Measurements from ENCODE around the gene P2RX3.

The P2RX3 gene

GRCh38 chr11:57310091-57310490 lies 28.1 kb upstream of the P2RX3 start:
- no peak for DNase-seq

- no peak for DNase-seq
These were observed 27.5 kb upstream of the P2RX3 start for GRCh38 chr11:57310630-57311086.

DNA sequence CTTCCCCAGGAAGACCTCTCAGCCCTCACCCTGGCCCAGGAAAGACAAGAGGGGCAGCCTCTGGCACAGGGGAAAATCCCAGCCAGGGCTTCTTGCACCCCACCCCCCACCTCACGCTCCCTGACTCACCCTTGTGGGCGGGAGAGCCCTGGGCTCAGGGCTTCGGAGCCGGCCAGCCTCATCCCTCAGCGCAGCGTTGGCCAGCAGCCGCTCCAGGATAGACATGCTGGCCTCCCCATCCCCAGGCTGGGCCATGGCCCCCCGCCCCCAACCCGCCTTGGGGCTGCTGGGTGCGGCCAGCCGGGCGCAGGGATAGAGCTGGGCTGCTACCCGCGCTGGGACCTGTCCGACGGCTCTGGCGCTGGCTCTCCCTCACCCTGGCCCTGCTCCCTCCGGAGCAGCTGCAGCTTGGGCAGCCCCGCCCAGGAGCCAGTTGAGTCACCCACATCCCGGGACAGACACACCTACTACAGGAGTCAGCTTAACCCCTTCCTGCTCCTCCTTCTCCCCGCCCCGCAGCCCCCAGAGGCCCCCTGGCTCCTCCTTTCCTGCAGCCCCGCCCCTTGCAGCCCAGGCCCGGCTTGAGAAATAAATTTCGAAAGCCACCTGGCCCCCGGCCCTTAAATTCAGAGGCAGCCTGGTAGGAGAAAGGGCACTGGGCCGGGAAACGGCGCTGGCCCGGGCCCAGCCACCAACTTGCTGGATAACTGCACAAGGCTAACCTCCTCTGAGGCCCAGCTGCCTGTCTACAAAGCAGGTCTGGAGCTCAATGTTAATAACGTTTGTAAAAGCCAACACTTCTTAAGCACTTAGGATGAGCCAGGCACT lies 26.8 kb upstream of the P2RX3 start:
- DNase-seq: no peak

GRCh38 chr11:57312511-57313021 lies 25.6 kb upstream of the P2RX3 start:
- no peak for DNase-seq

DNA sequence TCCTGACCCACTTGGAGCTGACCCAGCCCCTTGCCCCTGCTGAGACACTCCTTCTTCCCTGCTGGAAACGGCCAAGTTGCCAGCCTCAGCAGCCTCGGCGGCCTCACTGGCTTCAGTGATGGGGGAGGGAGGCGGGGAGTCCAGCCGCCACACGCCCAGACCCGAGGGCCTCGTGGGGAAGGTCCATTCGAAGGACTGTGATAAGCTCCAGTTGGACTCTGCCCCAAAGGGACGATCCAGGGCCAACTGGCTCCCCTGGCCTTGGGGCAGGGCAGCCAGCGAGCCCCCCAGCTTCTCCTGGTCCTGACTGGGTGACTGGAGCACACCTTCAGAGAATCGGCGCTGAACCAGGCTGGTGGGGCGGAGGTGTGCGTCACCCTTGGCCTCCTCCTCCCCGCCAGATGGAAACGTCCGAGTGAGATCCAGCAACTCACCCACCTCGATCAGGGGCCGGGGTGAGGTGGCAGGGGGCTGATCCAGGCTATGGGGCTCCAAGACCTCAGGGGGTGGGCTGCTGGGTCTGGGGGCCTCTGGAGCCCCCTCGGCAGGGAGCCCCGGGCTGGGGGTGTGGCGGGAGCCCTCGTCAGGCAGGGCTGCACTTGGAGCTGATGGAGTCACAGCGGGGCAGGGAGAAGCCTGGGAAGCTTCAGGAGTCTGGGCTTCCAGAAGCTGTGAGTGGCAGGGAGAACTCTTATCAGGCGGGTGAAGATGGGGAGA lies 24.9 kb upstream of the P2RX3 start:
- DNase-seq: no peak

DNA sequence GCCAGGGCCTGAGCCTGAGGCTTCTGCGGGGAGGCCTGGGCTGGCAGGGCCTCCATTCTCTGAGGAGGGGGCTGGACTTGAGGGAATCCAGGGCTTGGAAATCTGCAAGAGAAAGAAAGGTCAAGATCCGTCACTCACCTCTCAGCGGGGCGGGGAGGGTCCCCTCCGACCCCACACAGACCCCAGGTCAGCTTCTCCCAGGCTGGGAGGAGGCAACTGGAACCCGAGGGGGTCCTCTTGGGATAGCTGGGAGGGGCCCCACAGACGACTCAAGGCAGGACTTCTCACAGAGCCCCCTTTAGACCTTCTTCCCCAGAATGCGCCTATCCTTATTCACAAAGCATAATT lies 24.4 kb upstream of the P2RX3 start:
- no peak for DNase-seq

DNA sequence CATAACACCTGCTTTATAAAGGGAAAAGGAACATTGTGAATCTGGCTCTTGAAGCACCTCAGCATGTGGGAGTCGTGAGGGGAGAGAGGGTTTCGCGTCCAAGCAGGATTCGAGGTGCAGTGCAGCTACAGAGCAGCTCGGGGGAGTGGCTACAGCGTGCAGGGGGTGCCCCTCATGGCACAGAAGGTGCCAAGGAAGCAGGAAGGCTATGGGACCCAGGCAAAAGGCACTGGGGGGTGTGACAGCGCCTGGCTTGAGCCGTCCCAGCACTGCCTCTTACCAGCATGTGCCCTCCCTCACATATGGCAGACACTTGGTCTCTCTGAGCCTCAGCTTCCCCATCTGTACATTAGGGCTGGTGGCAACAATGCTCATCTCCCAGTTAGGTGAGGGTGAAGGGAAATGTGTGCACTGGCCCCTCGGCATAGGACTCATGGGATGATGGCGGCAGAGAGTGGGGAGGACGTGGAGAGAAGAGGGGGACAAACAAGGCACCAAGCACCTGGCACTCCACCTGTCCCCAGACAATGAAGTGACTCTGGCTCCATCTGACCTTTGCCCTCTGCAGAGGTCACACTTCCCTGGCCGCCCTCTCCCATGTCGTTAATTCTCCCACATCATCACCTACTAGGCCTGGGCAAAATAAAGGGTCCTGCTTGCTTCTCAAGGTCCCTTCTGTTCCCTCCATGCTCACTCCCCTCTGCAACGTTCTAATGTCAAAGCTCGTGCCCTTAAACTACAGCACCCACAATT lies 23.8 kb upstream of the P2RX3 start:
- no peak for DNase-seq

GRCh38 chr11:57315491-57315890 lies 22.7 kb upstream of the P2RX3 start:
- no peak for DNase-seq

DNA sequence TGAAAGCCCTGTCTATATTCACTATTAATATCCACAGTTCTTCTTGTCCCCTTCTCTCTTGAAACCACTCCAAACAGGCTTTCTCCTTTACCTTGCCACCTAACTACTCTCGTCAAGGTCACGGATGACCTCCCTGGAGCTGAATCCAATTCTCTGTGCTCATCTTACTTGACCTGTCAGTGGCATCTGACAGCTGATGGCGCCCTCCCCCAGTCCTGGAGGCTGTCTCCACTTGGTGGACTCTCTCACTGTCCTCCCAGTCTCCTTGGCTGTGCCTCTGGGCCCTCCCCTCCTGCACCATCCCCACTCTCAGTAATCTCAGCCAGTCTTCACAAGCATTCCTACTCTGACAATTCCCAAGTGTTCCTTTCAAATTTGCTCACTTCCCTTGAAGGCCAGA lies 22.1 kb upstream of the P2RX3 start:
- DNase-seq: no peak

DNA sequence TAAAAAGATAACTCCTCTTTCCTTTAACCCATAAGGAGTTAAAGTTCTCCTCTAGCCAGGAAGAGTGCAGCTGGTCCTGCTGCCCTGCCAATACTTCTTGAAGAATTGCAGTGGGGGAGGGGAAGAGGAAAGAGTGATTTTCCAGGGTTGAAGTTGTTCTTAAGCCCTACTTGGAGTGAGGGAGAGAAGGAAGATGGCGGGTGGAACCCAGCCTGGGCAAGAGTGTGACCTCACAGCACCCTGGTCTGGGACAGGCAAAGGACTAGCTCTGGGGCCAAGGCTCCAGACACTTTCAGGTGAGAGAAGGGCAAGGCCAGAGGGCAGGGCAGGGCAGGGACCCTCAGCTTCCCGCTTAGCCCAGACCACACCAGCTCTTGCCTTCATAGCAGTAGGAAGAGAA lies 20.0 kb upstream of the P2RX3 start:
- no peak for DNase-seq

GRCh38 chr11:57320067-57320718 lies 18.0 kb upstream of the P2RX3 start:
- no peak for DNase-seq

GRCh38 chr11:57320719-57321387 lies 17.3 kb upstream of the P2RX3 start:
- no peak for DNase-seq

GRCh38 chr11:57321388-57322255 lies 16.5 kb upstream of the P2RX3 start:
- no peak for DNase-seq

DNA sequence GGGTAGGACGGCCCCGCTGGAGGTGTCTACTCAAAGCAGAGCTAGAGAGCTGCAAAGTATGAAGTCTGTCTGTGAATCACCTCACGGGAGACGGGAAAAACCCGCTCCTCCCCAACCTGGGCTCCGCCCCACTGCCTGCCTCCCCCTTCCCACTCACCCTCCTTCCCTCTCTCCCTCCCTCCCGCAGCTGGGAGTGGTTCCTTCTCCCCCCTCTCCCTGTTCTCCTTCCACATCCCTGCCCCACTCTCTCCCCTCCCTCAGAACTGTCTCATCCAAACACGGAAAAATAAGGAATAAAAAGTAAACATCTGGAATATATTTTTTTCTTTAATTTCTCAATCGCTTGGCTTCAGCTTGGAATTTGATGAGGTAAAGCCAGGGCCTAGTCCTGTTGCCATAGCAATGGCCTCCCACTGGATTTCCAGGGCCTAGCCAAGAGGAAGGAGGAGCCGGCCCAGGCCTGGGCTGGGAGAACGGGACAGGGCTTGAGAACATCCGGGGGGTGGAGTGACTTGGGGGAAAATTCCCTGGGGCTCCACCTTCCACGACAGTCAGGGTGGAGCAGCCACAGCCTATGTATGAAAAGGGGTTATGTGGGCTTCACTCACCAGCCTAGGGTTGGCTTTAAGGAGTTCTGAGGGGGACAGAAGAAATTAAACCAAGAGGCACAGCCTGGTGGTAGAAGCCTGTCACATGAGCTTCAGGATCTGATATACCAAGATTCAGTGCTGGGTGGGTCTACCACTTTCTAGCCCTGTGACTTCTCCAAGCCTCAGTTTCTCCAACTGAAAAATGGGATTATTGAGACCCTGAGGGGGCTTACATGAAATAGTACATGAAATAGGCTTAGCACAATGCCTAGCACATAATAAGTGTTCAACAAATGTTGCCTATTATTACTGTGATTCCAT lies 15.6 kb upstream of the P2RX3 start:
- no peak for DNase-seq

GRCh38 chr11:57323167-57323854 lies 14.8 kb upstream of the P2RX3 start:
- no peak for DNase-seq

DNA sequence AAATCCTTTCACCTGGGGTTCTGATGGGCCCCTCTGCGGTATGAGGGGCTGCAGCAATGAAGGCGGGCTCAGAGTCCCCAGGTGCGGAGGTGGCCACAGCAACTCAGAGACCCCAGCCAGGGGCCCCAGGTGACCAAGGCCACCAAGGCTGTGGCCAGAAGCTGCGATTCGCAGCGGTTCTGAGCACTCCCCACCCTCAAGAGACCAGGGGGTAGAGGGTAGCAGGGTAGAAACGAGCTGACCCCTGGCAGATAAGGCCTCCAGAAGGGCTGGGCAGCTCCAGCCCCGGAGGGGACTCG lies 14.3 kb upstream of the P2RX3 start:
- DNase-seq: no peak

GRCh38 chr11:57324154-57324885 lies 13.8 kb upstream of the P2RX3 start:
- peak; percentile 23 for DNase-seq

DNA sequence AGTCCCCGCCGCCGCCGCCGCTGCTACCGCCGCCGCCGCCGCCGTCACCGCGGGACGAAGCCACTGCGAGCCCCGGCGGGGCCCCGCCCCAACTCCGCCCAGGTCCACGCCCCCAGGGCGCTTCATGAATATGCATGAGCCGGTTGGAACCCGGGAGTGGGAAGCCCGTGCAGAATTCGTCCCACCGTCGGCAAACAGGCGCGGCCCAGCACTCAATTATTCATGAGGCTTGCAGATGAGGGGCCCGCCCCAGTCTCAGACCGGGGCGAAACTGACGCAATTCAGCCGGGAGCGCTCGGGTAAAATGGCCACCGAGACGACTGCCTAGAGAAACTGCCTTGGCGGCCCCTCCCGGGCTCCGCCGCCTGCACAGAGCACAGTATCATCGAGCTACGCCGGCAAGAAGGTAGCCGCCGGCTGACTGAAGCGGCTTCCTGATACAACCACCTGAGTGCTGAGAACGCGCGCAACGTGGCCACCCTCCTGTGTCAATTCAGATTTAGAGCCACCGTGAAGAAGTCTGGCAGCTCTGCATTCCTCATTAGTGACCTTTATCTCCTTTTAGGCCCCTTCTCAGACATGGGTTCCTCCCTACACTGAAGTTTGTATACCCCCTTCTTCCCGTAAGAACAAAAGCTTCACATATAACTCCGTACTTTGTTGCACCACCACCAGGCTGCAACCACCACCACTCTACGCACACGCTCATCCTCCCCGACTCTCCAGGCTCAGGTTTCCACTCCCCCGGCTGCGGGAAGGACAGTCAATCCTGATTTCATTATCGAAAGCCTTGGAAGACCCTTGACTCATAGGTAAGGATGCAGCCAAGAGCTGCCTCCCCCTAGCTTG lies 13.0 kb upstream of the P2RX3 start, which contains the start of gene TNKS1BP1:
TNKS1BP1 (minus strand) TSS at position 67 of the 849 bp plus-strand sequence. CDS start 3,067 bp downstream, outside the sequence.
- peak; percentile 84 for DNase-seq
